ENCODE measurements around the gene DLG2.
"Not testable (repeated sequence)": the region's sequence is repeated elsewhere in the genome, so short reads cannot be mapped to it uniquely, and the experiment has no call there.

Gene DLG2

DNA sequence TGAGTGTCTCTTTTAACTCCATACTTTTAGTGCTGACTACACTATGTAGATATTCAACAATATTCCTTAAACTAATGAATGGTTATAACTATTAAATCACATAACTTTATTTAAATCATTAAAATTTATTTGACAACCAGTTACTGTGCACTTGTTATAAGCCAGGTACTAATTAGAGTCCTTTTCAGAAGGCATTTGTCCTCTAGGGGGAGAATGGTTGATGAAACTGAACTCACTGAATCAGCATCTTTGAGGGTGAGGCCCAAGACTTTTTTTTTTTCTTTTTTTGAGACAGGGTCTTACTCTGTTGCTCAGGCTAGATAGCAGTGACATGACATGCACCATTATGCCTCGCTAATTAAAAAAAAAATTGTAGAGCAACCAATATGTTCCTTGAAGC lies 1825.3 kb downstream of the DLG2 start:
- peak; percentile 14 for DNase-seq

DNA sequence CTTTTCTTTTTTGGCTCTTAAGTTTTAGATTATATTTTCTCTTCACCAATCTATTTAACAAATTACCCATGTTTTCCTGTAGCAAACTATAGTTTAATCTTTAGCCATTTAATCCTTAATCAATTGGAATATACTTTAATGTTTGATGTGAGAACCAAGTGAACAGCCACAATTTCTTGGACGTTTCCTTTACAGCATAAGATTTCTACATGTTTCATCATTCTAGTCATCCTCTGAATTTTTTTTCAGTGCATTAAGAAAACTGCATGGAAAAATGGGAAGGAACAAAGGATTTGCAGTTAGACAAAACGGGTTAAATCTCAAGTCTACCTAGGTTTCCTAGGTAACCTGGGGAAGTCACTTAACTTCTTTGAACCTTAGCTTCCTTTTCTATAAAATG lies 1833.8 kb downstream of the DLG2 start:
- no peak for DNase-seq

DNA sequence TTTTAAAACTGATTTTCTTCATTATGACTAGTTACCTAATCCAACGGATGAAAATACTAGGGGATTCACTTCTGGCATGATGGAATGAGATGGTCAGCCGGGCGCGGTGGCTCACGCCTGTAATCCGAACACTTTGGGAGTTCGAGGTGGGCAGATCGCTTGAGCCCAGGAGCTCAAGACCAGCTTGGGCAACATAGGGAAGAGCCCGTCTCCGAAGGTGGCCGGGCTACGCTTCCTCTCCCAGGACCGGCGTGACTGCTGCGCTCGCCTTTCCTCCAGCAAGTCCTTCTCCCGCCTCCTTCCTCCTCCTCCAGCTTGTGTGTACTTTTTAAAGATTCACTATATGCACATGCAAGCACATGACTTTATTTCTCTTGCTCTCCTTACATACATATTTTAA lies 1835.6 kb downstream of the DLG2 start:
- DNase-seq, result no peak

DNA sequence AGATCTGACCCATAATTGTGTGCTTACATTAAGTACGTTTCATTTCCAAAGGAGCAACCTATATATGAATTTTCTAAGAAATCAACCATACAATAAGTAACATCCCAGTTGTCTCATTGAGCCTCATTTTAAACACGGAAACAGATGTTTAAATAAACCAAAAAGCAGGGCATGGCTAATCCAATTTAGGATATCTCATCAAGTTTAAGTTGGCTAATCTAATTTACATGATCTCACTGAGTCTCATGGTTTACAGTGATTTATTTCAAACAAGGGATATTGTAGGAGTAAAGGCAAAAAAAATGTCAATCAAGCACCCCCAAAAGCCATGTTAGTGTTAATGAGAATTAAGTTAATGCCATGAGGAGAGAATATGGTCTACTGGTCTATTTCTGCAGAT lies 1841.2 kb downstream of the DLG2 start:
- DNase-seq, result peak; percentile 89

DNA sequence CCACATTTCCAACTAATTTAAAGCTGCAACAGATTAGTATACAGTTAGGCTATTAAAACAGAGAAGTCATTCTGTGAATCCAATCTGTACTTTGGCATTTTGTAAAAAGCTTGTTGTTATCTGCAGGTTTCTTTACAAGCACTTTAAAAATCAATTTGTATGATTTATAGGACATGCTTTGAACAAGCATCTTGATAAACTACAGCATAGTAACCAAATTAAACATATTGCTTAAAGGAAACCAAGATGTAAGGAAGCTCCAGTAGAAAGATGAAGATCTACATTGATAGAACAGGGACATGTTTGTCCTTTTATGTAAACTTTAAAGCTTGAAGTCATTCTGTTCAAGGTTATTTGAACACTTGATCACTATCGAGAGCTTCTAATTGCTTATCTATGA lies 1842.7 kb downstream of the DLG2 start:
- no peak for DNase-seq

DNA sequence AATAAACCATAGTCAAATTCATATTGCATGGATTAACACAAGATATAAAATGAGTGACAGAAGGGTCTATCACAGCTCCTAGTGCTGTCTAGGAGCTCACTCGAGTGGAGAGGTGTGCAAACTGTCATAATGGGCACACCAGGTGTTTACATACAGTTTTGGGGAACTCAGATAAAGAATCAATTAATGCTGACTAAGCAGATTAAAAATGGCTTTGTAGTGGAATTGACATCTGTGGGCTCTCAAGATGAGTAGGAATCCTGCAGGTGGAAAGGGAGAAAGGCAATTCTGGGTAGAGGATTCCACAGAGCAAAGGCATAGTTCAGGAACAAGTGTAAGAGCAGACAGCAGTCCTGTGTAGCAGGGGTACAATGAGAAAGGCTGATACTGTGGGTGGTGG lies 1844.8 kb downstream of the DLG2 start:
- DNase-seq, result peak; percentile 84

DNA sequence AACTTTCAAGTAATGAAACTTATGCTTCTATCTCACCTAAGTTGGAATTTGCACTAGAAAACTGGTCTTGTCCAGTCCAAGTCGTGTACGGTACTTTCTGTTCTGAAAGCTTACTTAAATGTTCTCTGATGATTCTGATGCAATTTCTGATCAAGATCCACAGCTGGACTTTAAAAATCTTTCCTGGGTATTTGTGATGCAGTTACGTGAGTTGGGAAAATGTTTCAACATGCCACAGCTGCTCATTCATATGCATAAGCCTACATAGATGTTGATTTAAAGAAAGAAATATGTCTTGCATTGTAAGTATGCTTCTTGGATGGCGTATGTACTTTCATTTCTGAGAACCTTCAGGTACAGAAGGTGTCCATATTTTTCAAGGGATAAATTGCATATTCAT lies 1847.3 kb downstream of the DLG2 start:
- no peak for DNase-seq

DNA sequence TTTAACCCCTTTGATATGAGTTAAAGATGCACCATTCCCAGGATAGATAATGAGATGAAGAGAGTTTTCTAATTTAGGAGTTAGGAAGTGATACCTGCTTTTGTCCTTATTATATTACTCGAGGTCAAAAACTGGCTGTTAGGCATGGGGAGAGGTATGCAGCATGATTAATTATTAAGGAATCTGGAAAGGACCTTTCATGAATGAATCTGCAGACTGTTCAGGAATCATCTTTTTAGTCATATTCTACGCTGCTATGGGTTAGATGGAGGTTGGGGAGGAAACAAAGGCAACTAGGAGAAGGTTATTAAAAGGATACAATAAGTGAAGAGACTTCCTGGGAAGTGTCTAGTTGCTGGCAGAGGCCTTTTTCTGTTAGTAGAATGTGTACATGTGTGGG lies 1848.5 kb downstream of the DLG2 start:
- DNase-seq, result no peak

DNA sequence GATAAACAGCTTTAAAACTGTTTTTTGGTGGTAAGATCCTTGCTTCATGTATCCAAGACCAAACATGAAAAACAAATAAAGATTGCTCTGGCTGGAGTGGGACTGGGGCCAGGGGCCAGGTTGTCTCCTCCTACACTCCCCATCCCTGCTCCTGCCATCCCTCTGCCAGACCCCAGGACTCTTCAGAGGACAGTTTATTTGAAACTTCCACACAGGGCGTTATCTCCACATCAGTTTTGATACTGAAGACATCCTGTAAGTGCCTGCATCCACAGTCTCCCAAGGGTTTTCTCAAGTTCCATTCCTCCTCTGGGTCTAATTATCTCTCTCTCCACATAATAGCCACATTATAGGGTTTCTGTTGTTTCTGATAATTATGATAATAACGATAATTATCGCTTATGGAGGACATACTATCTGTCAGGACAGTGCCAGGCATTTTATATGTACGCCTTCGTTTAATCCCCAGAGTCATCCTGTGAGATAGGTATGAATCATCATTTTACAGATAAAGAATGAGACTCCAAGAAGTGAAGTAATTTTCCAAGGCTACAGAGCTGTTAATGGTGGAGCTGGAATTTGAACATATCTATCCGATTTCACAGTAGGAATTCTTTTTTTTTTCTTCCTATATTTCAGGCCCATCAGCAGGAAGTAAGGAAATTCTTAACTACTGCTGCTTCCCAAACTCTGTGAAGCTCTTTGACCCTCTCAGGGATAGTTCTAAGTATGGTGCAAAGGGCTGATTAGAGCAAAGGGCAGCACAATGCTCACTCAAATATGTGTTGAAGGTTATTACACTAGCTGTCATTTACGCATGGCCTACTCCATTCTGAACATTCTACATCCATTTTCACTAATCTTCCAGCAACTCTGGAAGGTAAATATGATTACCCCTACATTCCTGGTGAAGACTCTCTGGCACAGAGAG lies 1852.9 kb downstream of the DLG2 start:
- DNase-seq, result no peak

DNA sequence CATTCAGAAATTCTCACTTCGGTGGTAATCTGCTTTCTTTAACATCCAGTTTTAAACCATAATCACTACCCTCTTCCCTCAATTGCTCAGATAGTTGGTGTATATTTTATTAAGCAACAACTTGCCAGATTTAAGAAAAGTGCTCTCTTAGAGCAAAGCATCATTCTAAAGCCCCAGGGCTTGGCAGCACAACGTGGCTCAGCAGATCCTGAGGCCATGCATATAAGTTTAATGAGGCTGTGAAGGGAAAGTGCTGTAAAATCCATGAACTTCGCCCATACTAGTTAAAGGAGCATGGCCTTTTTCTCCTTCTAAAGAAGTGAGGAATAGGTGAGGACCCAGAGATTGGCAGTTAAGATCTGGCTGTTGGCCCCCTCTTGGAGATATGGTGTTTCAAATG lies 1858.7 kb downstream of the DLG2 start:
- no peak for DNase-seq

DNA sequence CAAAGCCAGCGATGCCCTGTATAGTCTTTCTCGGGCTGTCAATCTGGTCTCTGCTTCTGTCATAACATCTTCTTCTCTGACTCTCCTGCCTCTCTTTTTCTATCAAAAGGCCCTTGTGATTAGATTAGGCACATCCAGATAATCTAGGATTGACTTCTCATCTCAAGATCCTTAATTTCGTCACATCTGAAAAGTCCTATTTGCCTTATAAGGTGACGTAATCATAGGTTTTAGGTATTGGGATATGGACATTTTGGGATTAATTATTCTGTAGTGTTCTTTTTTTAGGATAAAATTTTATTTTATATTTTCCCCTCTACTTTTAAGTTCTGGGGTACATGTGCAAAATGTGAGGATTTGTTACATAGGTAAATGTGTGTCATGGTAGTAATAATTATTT lies 1860.2 kb downstream of the DLG2 start:
- peak; percentile 50 for DNase-seq

DNA sequence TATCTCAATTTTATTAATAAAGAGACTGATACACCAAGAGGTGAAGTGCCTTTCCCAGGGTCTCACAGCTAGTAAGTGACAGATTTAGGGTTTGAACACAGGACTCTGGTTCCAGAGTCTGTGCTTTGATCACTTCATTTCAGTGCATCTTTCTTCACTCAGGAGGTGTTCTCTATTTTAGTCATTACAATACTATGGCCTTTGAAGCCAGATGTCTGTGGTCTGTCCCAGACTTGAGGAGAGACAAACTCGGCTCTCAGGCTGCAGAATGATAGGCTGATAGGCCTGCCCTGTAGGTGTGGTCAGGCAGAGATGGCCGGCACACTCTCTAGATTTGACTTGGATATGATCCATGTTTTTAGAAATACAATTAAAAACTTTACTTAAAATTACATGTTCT lies 1862.5 kb downstream of the DLG2 start:
- no peak for DNase-seq

DNA sequence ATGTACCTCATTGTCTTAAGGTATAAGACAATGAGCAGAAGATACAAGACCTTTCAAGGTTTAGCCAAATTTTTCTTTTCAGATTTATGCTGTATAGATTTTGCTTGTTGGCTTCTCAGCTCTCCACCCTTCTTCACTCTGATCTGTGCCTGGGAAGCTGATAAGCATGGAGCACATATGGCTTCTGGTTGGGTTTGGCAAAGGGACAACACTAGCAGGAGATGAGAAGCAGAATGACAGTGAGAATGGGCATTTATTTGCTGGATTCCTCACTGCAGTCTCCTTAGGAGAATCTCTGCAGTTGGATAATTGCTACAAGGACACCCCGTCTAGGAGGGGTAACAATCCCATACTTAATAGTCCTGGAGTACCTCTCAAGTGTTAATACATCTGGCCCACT lies 1866.2 kb downstream of the DLG2 start:
- DNase-seq, result no peak

DNA sequence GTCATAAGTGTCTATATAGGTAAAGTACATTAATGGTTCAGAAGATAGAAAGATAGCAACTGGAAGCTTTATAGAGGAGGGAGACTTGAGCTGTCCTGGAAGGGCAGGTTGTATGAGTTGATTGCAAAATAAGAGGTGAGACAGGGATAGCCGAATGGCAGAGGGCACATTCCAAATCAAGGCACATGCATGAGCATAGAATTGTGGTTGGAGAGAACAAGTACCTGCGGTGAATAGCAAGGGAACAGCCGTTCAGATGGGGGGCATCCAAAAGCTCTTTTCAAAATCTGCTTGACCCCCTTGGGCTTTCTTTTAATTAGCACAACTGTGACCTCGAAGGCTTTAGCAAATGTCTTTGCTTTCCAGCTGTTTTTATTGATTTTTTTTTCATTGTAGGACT lies 1868.0 kb downstream of the DLG2 start:
- DNase-seq, result no peak

DNA sequence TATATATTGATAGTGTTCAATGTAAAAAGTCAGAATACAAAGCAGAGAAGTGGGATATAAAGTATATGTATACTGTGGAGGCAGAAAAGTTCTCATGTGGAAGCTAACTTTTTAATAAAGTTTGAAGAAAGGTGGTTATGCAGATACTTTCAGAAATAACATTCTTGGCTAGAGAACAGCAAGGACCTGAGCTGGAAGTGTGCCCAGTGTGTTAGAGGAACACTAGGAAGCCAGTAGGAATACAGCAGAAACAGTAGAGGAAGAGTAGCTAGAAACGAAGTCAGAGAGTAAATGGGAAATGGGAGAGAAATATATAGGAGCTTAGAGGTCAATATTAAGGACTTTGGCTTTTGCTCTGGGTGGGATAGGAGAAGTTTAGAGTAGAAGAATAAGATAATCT lies 1876.1 kb downstream of the DLG2 start:
- DNase-seq, result no peak

DNA sequence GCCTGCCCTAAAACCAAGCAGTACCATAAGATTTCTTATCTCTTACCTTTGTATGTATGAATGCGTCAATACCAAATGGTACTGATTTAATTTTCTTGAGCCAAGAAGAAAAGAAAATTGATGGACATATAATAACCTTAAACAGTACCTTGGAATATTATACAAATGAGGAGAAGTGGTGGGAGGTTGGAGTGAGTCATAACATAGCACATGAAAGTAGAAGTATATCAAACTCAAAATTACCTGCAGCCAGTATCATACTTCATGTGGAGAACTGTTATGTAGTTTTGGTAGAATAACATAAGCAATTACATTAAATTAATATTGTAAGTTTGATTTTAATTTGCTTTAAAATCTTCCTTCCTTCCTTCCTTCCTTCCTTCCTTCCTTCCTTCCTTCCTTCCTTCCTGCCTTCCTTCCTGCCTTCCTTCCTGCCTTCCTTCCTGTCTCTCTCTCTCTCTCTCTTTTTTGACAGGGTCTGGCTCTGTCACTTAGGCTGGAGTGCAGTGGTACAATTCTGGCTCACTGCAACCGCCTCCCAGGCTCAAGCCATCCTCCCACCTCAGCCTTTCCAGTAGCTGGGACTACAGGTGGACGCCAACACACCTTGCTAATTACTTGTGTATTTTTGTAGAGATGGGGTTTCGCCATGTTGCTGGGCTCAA lies 1880.1 kb downstream of the DLG2 start:
- DNase-seq, result no peak

DNA sequence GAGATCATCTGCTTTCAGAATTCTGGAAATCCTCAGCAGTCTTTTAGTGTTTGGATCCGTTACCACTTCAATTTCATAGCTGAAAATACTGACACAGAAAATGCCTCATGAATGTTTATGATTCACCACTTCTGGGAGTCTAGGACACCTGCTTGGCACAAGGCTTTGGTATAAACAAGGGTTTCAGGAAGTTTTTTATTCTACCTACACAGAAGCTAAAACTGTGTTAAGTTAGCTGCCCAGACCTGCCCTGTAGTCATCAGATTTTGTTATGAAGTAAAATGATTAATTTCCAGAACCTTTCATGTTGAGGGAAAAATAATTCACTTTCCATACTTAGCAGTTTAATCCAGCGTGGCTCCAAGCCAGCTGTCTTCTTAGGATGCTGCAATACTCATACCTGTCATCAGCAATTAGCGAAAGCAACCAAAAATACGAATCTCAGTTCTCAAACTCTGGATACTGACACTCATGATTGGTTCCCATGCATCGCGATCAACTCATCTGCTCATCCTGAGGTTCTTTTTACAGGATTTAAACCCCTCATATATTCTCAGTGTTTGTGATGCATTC lies 1882.4 kb downstream of the DLG2 start:
- no peak for DNase-seq

DNA sequence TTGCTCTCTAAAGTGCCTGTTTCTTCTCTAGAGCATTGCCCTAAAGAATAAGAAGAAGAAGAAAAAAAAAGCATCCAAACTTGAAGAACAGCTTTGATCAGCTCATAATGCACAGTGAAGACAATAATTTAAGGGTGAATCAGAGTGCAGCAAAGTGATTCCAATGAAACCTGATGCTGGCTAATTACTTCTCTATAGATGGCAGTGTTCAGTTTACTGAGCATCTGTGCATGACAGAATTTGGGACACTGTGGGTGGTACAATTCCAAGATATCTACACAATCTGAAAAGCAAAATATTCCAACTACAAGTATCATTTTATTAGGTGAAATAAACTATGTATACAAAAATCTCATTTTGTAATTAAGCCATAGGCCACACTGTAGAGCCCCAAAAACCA lies 1890.5 kb downstream of the DLG2 start:
- DNase-seq, result peak; percentile 46

DNA sequence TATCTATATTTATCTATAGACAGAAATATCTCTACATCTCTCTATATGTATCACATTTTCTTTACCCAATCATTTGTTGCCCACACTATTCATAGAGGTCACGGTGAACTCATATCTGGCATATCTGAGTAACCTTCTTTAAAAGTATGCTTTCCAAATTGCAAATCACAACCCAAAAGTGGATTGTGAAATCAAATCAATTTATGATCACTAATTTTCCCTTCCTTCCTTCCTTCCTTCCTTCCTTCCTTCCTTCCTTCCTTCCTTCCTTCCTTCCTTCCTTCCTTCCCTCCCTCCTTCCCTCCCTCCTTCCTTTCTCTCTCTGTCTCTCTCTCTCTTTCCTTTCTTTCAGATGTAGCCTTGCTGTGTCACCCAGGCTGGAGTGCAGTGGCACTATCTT lies 1893.0 kb downstream of the DLG2 start:
- DNase-seq, result no peak

DNA sequence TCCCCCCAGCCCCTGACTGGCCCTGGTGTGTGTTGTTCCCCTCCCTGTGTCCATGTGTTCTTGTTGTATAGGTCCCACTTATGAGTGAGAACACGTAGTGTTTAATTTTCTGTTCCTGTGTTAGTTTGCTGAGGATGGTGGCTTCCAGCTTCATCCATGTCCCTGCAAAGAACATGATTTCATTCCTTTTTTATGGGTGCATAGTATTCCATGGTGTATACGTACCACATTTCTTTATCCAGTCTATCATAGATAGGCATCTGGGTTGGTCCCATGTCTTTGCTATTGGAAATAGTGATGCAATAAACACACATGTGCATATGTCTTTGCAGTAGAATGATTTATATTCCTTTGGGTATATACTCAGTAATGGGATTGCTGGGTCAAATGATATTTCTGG lies 1895.9 kb downstream of the DLG2 start:
- not testable (repeated sequence) for DNase-seq

DNA sequence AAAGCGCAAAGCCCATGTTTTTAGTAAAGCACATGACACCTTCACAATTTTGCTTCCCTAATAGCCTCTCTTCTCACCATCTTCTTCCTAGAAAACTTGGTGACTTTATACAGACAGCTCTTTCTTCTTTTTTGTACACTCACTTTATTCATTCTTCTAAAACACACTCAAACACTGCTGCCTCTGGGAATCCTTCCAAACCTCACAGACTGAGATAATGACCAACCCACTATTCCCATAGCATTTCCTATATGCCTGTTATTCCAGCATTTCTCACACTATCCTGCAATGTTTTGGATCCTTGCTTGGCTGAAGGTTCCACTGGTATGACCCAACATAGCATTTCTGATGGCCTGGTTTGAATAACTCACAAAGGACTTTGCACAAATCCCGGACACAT lies 1898.9 kb downstream of the DLG2 start:
- no peak for DNase-seq

DNA sequence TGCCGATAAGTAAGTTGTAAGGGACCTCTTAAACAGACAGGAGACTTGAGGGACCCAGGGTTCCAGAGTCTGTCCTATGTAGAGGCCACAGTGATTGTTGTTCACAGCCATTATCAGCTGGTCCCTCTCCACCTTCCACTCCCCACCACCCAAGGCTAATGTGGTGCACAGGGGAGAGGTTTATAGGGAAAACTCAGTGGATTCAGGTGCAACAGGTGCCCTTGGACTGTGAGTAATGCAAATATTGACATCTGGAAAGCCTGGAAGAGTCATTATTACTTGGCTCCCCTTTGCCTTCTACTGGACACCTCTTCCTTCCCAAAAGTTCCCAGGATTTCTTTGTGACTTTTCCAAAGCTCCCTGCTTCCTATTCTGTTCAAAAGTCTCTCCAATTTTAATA lies 1899.9 kb downstream of the DLG2 start:
- no peak for DNase-seq

DNA sequence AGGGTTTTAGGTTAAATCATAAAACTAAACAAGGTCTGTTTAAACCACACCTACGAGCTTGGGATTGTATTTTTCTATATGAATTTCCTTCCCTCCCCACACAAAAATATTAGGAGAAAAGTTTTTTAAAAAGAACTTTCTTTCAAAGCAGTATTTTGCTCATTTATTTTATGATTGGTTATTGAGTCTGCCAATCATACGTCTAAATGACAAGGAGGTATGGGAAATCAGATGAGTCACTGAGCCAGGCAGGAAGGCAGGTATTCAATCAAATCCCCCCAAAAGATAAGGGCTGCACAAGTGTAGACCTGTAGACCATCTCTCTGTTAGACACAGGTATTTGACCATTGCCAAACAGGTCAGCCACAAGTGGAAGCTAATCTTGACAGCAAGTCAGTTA lies 1900.8 kb downstream of the DLG2 start:
- no peak for DNase-seq

DNA sequence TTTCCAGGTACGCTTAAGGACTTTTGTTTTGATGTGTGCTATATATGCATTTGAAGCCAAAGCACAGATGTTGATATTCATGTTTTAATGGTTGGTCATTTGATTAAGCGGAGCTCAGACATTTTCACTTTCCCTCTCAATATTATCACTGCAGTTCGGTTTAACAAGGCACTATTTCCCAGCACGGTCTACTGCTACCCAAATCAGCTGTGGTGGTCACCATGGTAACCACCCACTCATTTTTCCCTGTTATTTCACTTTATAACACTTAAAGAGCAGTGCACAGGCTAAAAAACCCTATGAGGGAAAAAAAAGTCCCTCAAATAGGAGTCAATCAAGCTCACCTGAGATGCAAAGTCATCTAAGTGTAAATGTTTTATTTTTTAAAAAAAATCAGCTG lies 1901.4 kb downstream of the DLG2 start:
- DNase-seq, result no peak

DNA sequence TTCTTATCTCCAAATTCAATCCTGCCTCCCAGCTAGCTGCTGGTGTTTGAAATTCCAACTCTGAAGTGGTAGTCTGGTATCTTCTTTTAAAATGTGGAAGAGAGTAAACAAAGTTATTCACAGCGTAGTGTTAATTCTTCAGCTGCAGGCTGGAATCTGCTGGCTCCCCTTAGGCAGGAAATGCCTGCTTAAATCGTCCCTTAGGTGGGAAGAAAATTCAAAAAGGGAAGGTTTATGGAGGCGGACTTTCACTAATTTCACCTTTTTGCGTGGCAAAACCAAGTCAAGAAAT lies 1901.9 kb downstream of the DLG2 start:
- no peak for DNase-seq

Data from NCI-H82 (cell line).